SU-DHL-6 (cell line): Measurements from ENCODE around the gene PLA2G5.

ENCODE experiments used
- H2AFZ ChIP-seq: fragments of 200-600 bp; sonication (generic); 2 replicates; pipeline ENCODE4 v1.6.1; 2014; ENCODE audit warnings: low read depth, mild to moderate bottlenecking, moderate library complexity, mixed read lengths, antibody characterized with exemption, low read length; ENCODE audit not compliant: severe bottlenecking
- H3F3A ChIP-seq: fragments of 200-600 bp; shearing (Covaris generic); 2 replicates; pipeline ENCODE4 v1.6.0; 2016; ENCODE audit warnings: antibody characterized with exemption, mild to moderate bottlenecking; ENCODE audit not compliant: insufficient read depth
- H3K27ac ChIP-seq: fragments of 200-600 bp; sonication (generic); 2 replicates; pipeline ENCODE4 v1.5.1; 2016; ENCODE audit warnings: low read depth, mild to moderate bottlenecking, low read length, moderate library complexity, mixed read lengths
- H3K27me3 ChIP-seq: fragments of 200-600 bp; sonication (generic), shearing (Covaris generic); 2 replicates; pipeline ENCODE4 v1.6.0; 2014; ENCODE audit warnings: mild to moderate bottlenecking, low read length
- H3K36me3 ChIP-seq: fragments of 200-600 bp; sonication (generic); 2 replicates; pipeline ENCODE4 v1.6.1; 2014; ENCODE audit warnings: mild to moderate bottlenecking, low read length, mixed read lengths
- H3K4me2 ChIP-seq: fragments of 300-600, 200-600 bp; shearing (Covaris generic), sonication (generic); 2 replicates; pipeline ENCODE4 v1.6.0; 2014; ENCODE audit warnings: low read length, low read depth, mild to moderate bottlenecking; ENCODE audit not compliant: poor library complexity, severe bottlenecking
- H3K4me3 ChIP-seq: fragments of 200-600 bp; sonication (generic); 2 replicates; pipeline ENCODE4 v1.5.1; 2014; ENCODE audit warnings: antibody characterized with exemption, low read length, mild to moderate bottlenecking, mixed read lengths; ENCODE audit not compliant: insufficient read depth, poor library complexity, severe bottlenecking
- H3K79me2 ChIP-seq: fragments of 200-600 bp; sonication (generic); 2 replicates; pipeline ENCODE4 v1.6.1; 2014; ENCODE audit warnings: mild to moderate bottlenecking, low read length, moderate library complexity; ENCODE audit not compliant: insufficient read depth
- H3K9ac ChIP-seq: fragments of 200-600 bp; sonication (generic); 2 replicates; pipeline ENCODE4 v1.7.0; 2014; ENCODE audit warnings: mild to moderate bottlenecking, low read length
- H3K9me2 ChIP-seq: fragments of 200-600 bp; sonication (generic); replicated peaks from 2 replicates; pipeline ENCODE4 v1.6.1; 2014; ENCODE audit warnings: low read length; ENCODE audit not compliant: insufficient read depth
- H3K9me3 ChIP-seq: fragments of 200-600 bp; sonication (generic); 2 replicates; pipeline ENCODE4 v1.6.1; 2014; ENCODE audit warnings: low read length, mixed read lengths; ENCODE audit not compliant: insufficient read depth
- H4K20me1 ChIP-seq: fragments of 200-600 bp; sonication (generic); 2 replicates; pipeline ENCODE4 v1.6.1; 2014; ENCODE audit warnings: low read depth, mild to moderate bottlenecking, antibody characterized with exemption, low read length, moderate library complexity, mixed read lengths
- EZH2phosphoT487 ChIP-seq: fragments of 200-600 bp; sonication (generic), shearing (Covaris generic); conservative IDR thresholded peaks from 2 replicates; pipeline ENCODE4 v1.6.1; 2018; ENCODE audit warnings: mild to moderate bottlenecking, antibody characterized with exemption, low read length, moderate library complexity, mixed read lengths
- TF ChIP-seq, protein P1 (sequence below): fragments of 200-600 bp; sonication (generic); IDR thresholded peaks from one replicate; pipeline ENCODE4 v1.5.1; 2017; ENCODE audit warnings: antibody characterized with exemption, mild to moderate bottlenecking, low read length, moderate library complexity; ENCODE audit not compliant: insufficient read depth, poor library complexity, severe bottlenecking

The PLA2G5 gene

GRCh38 chr1:20072771-20073170 lies 2.8 kb downstream of the PLA2G5 start:
- TF ChIP-seq, protein P1, sequence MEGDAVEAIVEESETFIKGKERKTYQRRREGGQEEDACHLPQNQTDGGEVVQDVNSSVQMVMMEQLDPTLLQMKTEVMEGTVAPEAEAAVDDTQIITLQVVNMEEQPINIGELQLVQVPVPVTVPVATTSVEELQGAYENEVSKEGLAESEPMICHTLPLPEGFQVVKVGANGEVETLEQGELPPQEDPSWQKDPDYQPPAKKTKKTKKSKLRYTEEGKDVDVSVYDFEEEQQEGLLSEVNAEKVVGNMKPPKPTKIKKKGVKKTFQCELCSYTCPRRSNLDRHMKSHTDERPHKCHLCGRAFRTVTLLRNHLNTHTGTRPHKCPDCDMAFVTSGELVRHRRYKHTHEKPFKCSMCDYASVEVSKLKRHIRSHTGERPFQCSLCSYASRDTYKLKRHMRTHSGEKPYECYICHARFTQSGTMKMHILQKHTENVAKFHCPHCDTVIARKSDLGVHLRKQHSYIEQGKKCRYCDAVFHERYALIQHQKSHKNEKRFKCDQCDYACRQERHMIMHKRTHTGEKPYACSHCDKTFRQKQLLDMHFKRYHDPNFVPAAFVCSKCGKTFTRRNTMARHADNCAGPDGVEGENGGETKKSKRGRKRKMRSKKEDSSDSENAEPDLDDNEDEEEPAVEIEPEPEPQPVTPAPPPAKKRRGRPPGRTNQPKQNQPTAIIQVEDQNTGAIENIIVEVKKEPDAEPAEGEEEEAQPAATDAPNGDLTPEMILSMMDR, result no peak
- TF ChIP-seq EZH2phosphoT487, result no peak
- H3K27me3 ChIP-seq, result no peaks in the 10 kb centered on the region
- no peak overlapping the region for H3K4me2 ChIP-seq
- H2AFZ ChIP-seq, result no peak overlapping the region
- no peak overlapping the region for H3K27ac ChIP-seq
- no peaks in the 10 kb centered on the region for H3F3A ChIP-seq
- no peak overlapping the region for H3K9ac ChIP-seq
- H3K79me2 ChIP-seq, result no peaks in the 10 kb centered on the region
- no peak overlapping the region for H3K4me3 ChIP-seq
- H3K9me3 ChIP-seq, result no peaks in the 10 kb centered on the region
- H3K36me3 ChIP-seq, result no peaks in the 10 kb centered on the region
- H4K20me1 ChIP-seq, result no peaks in the 10 kb centered on the region
- no peaks in the 10 kb centered on the region for H3K9me2 ChIP-seq

DNA sequence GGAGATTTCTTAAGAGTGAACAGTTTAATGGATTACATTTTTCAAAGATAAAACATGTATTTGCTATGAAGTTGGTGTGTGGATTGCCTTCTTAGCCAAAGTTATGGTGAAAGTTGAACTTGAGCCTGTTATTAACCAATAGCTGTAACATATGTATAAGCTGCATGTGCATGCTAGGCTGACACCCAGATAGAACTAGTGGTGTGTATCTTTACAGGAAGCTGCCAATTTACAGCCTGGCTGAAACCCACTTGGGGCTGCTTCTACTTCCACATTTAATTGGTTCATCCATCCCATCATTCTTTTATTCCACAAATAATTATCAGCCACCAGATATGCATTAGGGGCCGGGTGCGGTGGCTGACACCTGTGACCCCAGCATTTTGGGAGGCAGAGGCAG lies 3.3 kb downstream of the PLA2G5 start:
- no peaks in the 10 kb centered on the region for H3K9me2 ChIP-seq
- H3K4me3 ChIP-seq, result no peak overlapping the region
- H3F3A ChIP-seq, result no peaks in the 10 kb centered on the region
- H3K9me3 ChIP-seq, result no peaks in the 10 kb centered on the region
- H3K79me2 ChIP-seq, result no peaks in the 10 kb centered on the region
- H2AFZ ChIP-seq, result no peak overlapping the region
- no peak overlapping the region for H3K9ac ChIP-seq
- H3K27me3 ChIP-seq, result no peaks in the 10 kb centered on the region
- H3K4me2 ChIP-seq, result no peak overlapping the region
- no peaks in the 10 kb centered on the region for H4K20me1 ChIP-seq
- no peak for TF ChIP-seq EZH2phosphoT487
- TF ChIP-seq, protein P1, result no peak
- H3K36me3 ChIP-seq, result no peaks in the 10 kb centered on the region
- H3K27ac ChIP-seq, result no peak overlapping the region

- Histone ChIP-seq H3K27me3 (no peaks in the 10 kb centered on the region), H4K20me1 (no peaks in the 10 kb centered on the region)
- TF ChIP-seq EZH2phosphoT487, result no peak
- TF ChIP-seq, protein P1, result no peak
Measured at GRCh38 chr1:20074055-20074724, 4.2 kb downstream of the PLA2G5 start.

More at GRCh38 chr1:20074055-20074724, 4.2 kb downstream of the PLA2G5 start:
- Histone ChIP-seq H3K9me2 (no peaks in the 10 kb centered on the region), H3F3A (no peaks in the 10 kb centered on the region), H2AFZ (no peak overlapping the region), H3K4me3 (no peak overlapping the region), H3K36me3 (no peaks in the 10 kb centered on the region), H3K4me2 (no peak overlapping the region), H3K9ac (no peak overlapping the region), H3K9me3 (no peaks in the 10 kb centered on the region), H3K79me2 (no peaks in the 10 kb centered on the region), H3K27ac (no peak overlapping the region)
